RWPE2 (cell line): ENCODE results near the gene LMNTD1.

Source experiments
- ATAC-seq: fragments of 200-7000 bp; cut with Tn5 transposase; 3 replicates; pipeline ENCODE4 v1.9.1; 2021; ENCODE audit warnings: low read depth
- DNase-seq: peaks from one replicate; pipeline ENCODE4 v3.0.0-alpha.2; 2020; ENCODE audit warnings: low spot score
- H3K27ac ChIP-seq: fragments of 450-650 bp; 2 replicates; pipeline ENCODE4 v1.5.1; 2017; ENCODE audit warnings: mild to moderate bottlenecking; ENCODE audit not compliant: poor library complexity, severe bottlenecking
- H3K27me3 ChIP-seq: fragments of 250-450 bp; sonication (Bioruptor Pico); 2 replicates; pipeline ENCODE4 v1.5.1; 2021; ENCODE audit warnings: mild to moderate bottlenecking, moderate library complexity; ENCODE audit not compliant: insufficient read depth, poor library complexity, severe bottlenecking
- H3K36me3 ChIP-seq: fragments of 250-450 bp; sonication (Bioruptor Pico); 2 replicates; pipeline ENCODE4 v1.5.1; 2020; ENCODE audit warnings: low read depth, mild to moderate bottlenecking, moderate library complexity
- H3K4me1 ChIP-seq: fragments of 250-450 bp; sonication (Bioruptor Pico); 2 replicates; pipeline ENCODE4 v1.5.1; 2021; ENCODE audit warnings: mild to moderate bottlenecking, moderate library complexity; ENCODE audit not compliant: insufficient read depth, poor library complexity, severe bottlenecking
- H3K4me3 ChIP-seq: fragments of 250-450 bp; sonication (Bioruptor Pico); 2 replicates; pipeline ENCODE4 v1.5.1; 2021; ENCODE audit warnings: mild to moderate bottlenecking, moderate library complexity; ENCODE audit not compliant: severe bottlenecking
- H3K9me3 ChIP-seq: fragments of 250-450 bp; sonication (Bioruptor Pico); 2 replicates; pipeline ENCODE4 v1.5.1; 2021; ENCODE audit warnings: mild to moderate bottlenecking, moderate library complexity; ENCODE audit not compliant: severe bottlenecking
- CTCF ChIP-seq: fragments of 450-650 bp; IDR thresholded peaks from one replicate; pipeline ENCODE4 v1.5.1; 2017; ENCODE audit warnings: mild to moderate bottlenecking, moderate library complexity; ENCODE audit not compliant: poor library complexity, severe bottlenecking

Gene LMNTD1

DNA sequence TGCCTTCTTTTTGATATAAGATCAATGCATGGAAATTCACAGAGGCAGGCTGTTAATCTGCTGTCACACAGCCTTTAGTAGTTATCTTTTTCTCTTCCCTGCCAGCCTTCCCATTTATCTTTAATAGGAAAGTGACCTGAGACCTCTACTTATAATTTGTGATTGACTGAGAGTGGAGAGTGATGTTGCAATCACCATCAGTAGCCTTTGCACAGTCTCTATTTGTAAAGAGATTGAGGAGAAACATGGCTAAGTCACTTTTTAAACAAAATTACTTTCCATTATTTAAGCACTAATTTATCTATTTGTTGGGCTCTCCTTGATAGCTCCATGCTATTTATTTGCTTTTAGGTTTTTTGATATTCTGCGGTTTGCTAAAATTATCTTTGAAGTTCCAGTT is 19.9 kb downstream of the LMNTD1 start:
- Histone ChIP-seq H3K4me3 (no peak overlapping the region), H3K27me3 (no peaks in the 10 kb centered on the region), H3K36me3 (no peaks in the 10 kb centered on the region), H3K27ac (no peak overlapping the region), H3K9me3 (no peaks in the 10 kb centered on the region), H3K4me1 (no peaks in the 10 kb centered on the region)
- no peak for DNase-seq
- ATAC-seq, result no peak
- no peak for TF ChIP-seq CTCF

DNA sequence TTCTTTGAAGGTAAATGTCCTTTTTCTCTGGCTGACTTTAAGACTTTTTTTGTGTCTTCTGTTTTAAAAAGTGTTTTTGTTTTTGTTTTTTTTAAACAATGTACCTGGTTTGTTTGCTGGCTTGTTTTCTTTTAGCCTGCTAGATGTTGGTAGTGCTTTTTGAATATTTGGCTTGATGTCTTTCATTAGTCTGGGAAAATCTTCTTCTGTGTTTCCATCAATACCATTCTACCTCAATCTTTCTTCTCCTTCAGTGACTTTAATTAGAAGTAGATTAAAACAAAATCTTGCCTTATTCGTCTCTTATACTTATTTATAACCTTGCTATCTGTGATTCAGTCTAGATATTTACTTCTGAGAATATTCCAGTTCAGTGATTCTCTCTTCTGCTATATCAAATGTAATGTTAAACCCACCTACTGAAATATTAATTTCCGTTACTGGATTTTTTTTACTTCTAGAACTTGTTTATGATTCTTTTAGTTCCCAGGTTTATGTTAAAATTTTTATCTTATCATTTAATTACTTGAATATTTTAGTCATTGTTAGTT is 21.5 kb downstream of the LMNTD1 start:
- no peak overlapping the region for H3K4me3 ChIP-seq
- H3K36me3 ChIP-seq, result no peaks in the 10 kb centered on the region
- H3K4me1 ChIP-seq, result no peaks in the 10 kb centered on the region
- H3K27ac ChIP-seq, result no peak overlapping the region
- no peaks in the 10 kb centered on the region for H3K27me3 ChIP-seq
- DNase-seq (no peak), ATAC-seq (no peak)
- no peaks in the 10 kb centered on the region for H3K9me3 ChIP-seq
- no peak for TF ChIP-seq CTCF

DNA sequence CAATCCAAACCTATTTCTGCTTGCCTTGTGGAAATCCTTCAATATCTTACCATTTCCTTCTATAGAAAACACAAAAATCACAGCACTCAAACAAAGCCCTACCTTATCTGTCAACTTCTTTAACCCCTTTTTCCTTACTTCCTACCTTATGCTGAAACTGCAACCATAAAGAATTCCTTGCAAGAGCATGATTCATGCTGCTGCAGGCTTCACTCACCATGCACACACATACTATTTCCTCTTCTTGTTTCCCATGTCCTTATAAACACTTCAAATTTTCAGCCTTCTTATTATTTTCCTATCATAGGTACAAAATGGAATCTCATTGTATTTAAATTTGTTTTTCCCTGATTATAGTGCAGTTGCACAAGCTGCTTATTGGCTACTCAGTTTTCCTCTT is 23.3 kb downstream of the LMNTD1 start:
- Histone ChIP-seq H3K27ac (no peak overlapping the region), H3K9me3 (no peaks in the 10 kb centered on the region), H3K4me1 (no peaks in the 10 kb centered on the region), H3K4me3 (no peak overlapping the region), H3K27me3 (no peaks in the 10 kb centered on the region), H3K36me3 (no peaks in the 10 kb centered on the region)
- no peak for DNase-seq
- no peak for ATAC-seq
- no peak for TF ChIP-seq CTCF

- H3K27me3 ChIP-seq, result no peaks in the 10 kb centered on the region
- no peak for TF ChIP-seq CTCF
- H3K9me3 ChIP-seq, result no peaks in the 10 kb centered on the region
- H3K36me3 ChIP-seq, result no peaks in the 10 kb centered on the region
- no peak overlapping the region for H3K27ac ChIP-seq
- no peak overlapping the region for H3K4me3 ChIP-seq
- H3K4me1 ChIP-seq, result no peaks in the 10 kb centered on the region
- DNase-seq, result no peak
- ATAC-seq, result no peak
Observed at GRCh38 chr12:25526778-25527177, 26.3 kb downstream of the LMNTD1 start.

DNA sequence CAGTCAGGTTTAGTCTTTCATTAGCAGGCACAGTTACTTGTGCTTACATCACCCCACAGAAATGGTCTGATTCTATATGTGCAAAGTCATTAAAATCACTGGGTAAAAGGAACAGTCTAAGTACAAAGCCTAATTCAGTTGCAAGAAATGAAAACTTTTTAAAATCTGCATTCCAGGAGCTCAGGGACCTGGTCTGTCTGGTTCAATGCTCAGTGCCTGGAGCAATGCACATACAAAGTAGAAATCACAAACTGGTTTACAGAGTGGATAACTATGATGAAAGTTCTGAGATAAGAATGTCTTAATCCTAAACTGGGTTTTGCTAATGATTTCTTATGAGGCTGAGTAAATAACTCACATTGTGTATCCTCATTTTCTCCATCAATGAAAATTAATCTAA is 28.7 kb downstream of the LMNTD1 start:
- Histone ChIP-seq H3K9me3 (no peaks in the 10 kb centered on the region), H3K27me3 (no peaks in the 10 kb centered on the region), H3K4me3 (no peak overlapping the region), H3K36me3 (no peaks in the 10 kb centered on the region), H3K4me1 (no peaks in the 10 kb centered on the region), H3K27ac (no peak overlapping the region)
- no peak for ATAC-seq
- no peak for DNase-seq
- no peak for TF ChIP-seq CTCF
